NCI-H2029 treated with DMSO at 0.1 percent for 48 hours (cell line): ENCODE data around the gene PIP4P1.
"Not testable (repeated sequence)": the region's sequence is repeated elsewhere in the genome, so short reads cannot be mapped to it uniquely, and the experiment has no call there.

Experiments used
- DNase-seq: peaks from one replicate; lab custom pipeline; 2025; lab: John Stamatoyannopoulos, UW

PIP4P1 gene

DNA sequence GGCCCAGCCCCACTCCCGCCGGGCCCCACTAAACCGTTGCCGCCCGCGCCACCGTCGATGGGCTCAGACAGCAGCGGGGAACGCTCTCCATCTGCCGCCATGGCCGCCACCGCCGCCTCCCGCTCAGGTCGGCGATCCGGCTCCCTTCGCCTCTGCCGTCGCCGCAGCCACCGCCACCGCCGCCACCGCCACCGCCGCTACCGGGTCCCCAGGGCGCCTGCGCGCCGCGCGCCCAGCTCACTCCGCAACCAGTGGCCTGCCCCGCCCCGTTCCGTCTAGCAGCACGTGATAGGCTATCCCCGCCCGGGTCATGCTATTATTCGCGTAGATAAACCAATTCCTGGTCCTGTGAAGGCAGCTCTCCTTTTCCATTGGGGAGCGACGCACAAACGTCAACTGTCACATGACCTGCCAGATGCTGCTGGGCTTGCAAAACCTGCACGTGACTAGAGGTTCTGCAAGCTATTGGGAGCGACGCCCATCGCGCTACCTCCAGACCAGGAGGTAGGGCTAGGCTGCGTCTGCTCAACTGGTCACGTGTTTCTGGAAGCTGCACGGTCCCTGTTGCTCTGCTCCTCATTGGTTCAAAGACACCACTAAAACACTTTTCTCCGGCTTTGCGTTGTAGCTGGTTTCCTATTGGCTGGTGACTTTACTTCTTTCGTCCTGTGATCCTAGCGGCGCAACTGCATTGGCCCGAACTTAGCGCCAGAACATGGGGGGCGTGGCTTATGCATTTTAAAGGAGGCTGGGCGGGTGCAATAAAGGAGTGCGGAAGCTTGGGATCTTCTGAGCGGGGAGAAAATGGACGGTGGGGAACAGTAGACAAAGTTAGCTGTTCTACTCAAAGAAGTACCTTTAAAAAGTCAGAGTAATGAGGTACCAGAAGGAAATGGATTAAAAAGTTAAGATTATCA lies at the start of gene PIP4P1:
PIP4P1 (minus strand) TSS at position 210 of the 917 bp plus-strand sequence; CDS start at position 101, 109 bp downstream.
- peak; percentile 98 for DNase-seq

DNA sequence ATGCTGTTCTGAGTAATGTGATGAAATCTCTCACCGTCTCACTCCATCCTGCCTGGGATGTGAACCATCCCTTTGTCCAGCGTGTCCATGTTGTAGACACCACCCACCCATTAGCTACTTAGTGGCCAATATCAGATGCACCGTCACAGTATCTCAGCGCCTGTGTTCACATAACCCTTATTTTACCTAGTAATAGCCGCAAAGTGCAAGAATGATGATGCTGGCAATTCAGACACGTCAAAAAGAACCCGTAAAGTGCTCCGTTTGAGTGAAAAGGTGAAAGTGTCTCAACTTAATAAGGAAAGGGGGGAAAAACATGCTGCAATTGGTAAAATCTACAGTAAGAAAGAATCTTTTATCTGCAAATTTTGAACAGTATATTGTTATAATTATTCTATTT lies 47.1 kb upstream of the PIP4P1 start:
- DNase-seq: no peak

- DNase-seq: not testable (repeated sequence)
Measured at GRCh38 chr14:20507537-20507936, 46.3 kb upstream of the PIP4P1 start.

- not testable (repeated sequence) for DNase-seq
Measured at GRCh38 chr14:20506752-20507151, 45.5 kb upstream of the PIP4P1 start.

GRCh38 chr14:20506276-20506675 lies 45.0 kb upstream of the PIP4P1 start:
- DNase-seq: not testable (repeated sequence)

DNA sequence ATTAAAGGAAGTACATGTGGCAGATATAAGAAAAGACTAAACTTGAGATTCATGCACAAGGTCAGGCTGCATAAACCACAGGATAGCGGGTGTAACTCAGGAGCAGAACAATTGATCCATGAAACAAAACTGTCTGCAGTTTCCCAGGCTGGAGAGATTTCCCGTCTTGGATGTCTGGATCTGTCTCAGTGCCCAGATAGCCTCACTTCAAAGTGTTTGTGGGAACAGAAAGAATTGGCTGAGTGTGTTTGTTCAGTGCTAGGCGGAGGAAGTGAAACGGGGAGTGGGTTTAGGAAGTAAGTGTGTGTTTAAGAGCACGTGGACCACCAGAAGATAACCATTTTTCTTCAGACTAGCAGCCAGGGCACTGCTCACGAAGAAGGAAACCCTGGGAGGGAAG lies 42.7 kb upstream of the PIP4P1 start:
- no peak for DNase-seq

- no peak for DNase-seq
Measured at GRCh38 chr14:20501346-20501745, 40.1 kb upstream of the PIP4P1 start.

- DNase-seq: no peak
Measured at GRCh38 chr14:20499881-20500280, 38.6 kb upstream of the PIP4P1 start.

DNA sequence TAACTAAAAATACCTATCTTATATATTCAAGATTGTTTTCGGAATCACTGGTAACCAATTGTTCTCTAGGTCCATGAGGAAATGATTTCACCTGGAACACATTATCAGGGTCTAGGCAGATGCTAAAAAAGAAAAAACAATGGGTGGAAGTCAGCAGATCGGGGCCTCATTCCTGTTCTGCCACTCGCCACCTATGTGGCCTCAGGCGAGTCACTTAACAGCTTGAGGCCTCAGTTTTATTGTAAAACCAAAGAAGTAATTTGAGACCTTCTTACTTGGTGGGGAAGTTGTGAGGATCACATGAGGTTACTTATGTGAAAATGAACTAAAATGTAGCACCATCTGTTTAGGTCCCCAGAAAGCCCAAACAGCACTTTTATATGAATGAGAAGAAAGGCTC lies 37.9 kb upstream of the PIP4P1 start:
- no peak for DNase-seq

DNA sequence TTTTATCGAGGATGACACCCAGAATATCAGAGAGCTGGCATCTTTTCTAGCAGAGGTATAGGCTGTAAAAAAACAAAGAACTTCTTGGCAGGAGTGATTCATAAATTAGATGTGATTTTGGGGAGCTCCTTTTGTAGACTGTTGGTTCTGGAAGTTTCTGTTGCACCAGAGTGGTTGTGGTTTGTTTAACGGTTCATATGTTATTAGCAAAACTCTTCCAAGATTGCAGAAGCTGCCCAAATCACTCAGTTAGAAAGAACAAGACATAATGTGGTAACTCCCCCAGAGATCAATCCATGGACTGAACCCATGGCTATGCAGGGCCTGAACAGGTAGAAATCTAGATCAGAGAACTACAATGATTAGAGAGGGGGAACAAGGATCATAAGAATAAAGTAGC lies 37.4 kb upstream of the PIP4P1 start:
- DNase-seq: no peak

DNA sequence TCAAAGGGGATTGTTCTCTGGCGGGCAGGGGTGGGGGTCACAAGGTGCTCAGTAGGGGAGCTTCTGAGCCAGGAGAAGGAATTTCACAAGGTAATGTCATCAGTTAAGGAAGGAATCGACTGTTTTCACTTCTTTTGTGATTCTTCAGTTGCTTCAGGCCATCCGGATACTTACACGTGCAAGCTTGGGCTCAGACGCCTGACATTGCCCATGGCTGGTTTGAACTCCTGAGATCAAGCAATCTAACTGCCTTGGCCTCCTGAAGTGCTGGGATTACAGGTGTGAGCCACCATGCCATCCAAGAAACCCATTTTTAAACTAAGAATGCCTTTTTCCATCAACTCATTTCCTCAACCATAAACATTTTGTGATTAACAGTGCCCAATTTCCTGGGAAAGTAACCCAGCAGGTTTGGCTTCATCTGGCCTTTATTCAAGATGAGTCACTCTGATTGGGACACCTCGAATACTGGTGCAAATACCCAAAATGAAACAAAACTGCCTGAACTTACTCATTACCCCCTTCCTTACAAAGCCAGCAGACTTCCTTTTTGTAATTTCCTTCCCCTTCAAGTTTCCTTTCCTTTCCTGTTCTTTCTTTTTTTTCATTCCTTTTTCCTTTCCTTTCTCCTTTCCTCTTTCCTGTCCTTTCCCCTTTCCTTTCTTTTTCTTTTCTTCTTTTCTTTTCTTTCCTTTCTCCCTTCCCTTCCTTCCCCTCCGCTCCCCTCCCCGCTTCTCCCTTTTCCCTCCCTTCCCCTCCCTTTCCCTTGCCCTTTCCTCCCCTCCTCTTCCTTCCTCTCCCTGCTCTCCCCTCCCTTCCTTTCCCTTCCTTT lies 33.9 kb upstream of the PIP4P1 start:
- no peak for DNase-seq

- DNase-seq: no peak
Measured at GRCh38 chr14:20493634-20494033, 32.4 kb upstream of the PIP4P1 start.

- DNase-seq: no peak
Measured at GRCh38 chr14:20492486-20492885, 31.3 kb upstream of the PIP4P1 start.

DNA sequence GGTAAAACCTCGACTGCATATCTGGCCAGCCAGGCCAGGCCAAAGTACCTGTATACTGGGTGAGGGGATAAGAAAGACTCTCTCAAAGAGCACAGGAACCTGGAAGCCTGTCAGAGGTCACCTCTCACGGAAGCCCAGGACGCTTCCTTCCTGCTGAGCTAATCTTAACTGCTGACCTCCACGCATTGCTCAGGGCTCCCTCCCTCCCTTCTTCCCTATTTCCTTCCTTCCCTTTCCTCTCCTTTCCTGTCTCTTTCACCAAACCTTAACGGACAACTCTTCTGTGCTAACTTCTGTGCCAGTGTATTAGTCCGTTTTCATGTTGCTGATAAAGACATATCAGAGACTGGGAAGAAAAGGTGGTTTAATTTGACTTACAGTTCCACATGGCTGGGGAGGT lies 29.3 kb upstream of the PIP4P1 start:
- no peak for DNase-seq

DNA sequence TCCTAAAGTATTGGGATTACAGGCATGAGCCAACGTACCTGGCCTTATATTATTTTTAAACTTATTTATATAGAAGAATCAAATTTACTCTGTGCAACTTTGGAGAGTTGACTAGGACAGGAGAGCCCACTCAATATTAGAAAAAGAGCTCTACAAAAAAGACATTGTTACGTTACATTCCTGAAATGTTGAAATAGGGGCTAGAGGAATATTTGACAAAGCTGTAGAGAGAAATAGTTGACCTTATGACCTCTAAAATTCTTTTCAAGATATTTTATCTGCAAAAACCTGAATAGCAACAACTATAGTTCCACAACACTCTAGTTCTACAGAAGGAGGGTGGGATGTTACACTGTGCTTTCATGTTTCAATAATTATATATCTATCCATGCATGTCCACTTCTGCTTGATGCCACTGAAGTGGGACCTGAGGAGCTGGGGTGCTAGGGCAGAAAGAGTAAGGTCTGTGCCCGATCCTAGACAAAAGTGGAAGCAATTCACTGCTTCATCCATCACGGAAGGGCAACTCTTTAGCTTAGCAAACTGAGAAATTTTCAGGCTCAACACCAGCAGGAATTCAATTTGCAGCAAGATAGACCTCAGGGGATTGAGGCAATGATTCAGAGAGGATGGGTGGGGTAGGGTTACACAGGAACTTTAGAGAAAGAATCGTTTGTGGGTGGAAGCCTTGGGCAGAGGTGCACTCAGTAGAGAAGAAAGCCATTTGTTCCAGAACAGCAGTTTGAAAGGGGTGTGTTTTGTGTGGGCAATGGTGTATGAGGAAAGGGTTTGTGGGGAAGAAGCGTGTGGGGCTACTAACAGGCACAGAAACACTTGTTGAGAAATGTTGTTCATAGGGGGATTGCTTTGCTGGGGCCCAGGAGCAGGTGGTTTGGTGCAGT lies 28.1 kb upstream of the PIP4P1 start:
- no peak for DNase-seq

DNA sequence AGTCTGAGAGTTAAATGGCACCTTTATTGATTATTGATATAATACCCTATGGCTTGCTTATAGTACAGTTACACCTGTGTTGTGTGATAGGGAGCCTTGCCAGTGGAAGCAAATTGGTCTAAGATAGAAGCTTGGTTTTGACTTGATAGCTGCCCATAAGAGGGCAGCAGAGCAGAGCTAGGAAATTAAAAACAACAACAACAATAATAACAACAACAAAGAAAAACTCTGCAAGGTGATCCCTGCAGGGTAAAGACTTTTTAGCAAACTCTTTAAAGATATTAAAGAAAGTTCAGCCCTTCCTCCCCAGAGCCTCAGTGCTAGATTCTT lies 26.1 kb upstream of the PIP4P1 start:
- DNase-seq: no peak

DNA sequence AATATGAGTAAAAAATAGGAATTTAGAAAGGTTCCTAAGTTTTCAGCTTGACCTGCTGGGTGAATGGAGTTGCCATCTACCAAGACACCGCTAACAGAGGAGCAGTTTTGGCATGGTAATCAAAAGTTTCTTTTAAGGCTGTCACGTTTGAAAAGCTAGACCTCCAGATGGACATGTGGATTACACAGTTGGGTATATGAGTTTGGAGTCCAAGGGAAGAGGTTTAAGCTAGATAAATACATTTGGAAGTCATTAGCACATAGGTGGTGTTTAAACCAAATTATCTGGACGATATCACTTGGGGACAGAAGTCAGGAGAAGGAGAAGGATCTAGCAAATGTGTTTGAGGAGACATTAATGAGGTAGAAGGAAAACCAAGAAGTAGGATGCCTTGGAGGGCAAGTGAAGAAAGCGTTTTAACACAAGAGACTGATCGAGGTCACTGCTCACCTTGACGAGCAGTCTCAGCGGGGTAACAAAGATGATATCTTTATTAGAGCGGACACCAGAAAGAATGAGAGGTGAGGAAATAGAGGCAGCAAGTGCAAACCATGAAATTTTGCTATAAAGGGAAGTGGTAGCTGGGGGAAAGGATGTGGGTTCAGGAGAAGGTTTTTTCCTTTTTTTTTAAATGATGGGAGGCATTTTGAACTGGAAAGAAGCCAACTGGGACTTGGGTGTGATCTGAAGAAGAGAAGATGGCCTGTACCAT lies 25.6 kb upstream of the PIP4P1 start:
- no peak for DNase-seq

GRCh38 chr14:20485900-20486299 lies 24.7 kb upstream of the PIP4P1 start:
- DNase-seq: no peak

GRCh38 chr14:20482382-20482781 lies 21.1 kb upstream of the PIP4P1 start:
- DNase-seq: no peak

- no peak for DNase-seq
Measured at GRCh38 chr14:20478894-20479293, 17.7 kb upstream of the PIP4P1 start.

- peak; percentile 69 for DNase-seq
Measured at GRCh38 chr14:20477211-20477876, 16.1 kb upstream of the PIP4P1 start.
